WTC11 (cell line): ENCODE measurements around the gene PLAC8. TPM values are rescaled to one million over a fixed set of nuclear protein-coding genes. Genes with fewer than 3 reads are reported as not detected.

Experiments used
- ATAC-seq: fragments of 200-7000 bp; cut with Tn5 transposase; 2 replicates; pipeline ENCODE4 v1.10.0; 2021; ENCODE audit warnings: mild to moderate bottlenecking, moderate library complexity
- CTCF ChIA-PET: fragments of 300-600 bp; sonication (Branson Sonifier 250); formaldehyde crosslinking; loops from one replicate; lab custom pipeline; 2021; ENCODE audit warnings: antibody characterized with exemption; lab: Charles Lee
- POLR2A ChIA-PET: fragments of 350-600 bp; sonication (Branson Sonifier 250); formaldehyde crosslinking; loops from one replicate; lab custom pipeline; 2021; ENCODE audit warnings: antibody characterized with exemption; lab: Charles Lee
- DNase-seq: peaks from one replicate; pipeline ENCODE4 v3.0.0; 2021; ENCODE audit warnings: low spot score
- H3K27ac Mint-ChIP-seq: 2 replicates; pipeline ENCODE4 v1.8.0; 2021; ENCODE audit warnings: mixed read lengths
- H3K27me3 Mint-ChIP-seq: 2 replicates; pipeline ENCODE4 v1.8.0; 2021; ENCODE audit warnings: low read depth, mild to moderate bottlenecking, moderate library complexity, mixed read lengths
- H3K36me3 Mint-ChIP-seq: 2 replicates; pipeline ENCODE4 v1.8.0; 2021; ENCODE audit warnings: mixed read lengths
- H3K4me1 Mint-ChIP-seq: 2 replicates; pipeline ENCODE4 v1.8.0; 2022; ENCODE audit warnings: mixed read lengths
- H3K4me3 Mint-ChIP-seq: 2 replicates; pipeline ENCODE4 v1.8.0; 2021; ENCODE audit warnings: mild to moderate bottlenecking, moderate library complexity, mixed read lengths
- H3K9me3 Mint-ChIP-seq: 2 replicates; pipeline ENCODE4 v1.8.0; 2021; ENCODE audit warnings: mixed read lengths
- CREM ChIP-seq: sonication (generic); formaldehyde crosslinking; IDR thresholded peaks from 2 replicates; pipeline ENCODE4 v1.8.1; 2022; ENCODE audit warnings: mild to moderate bottlenecking, missing genetic modification reagents, moderate library complexity
- E2F4 ChIP-seq: sonication (generic); formaldehyde crosslinking; IDR thresholded peaks from 2 replicates; pipeline ENCODE4 v1.8.1; 2022; ENCODE audit warnings: low read depth, mild to moderate bottlenecking, moderate library complexity, missing genetic modification reagents, borderline replicate concordance
- GABPB1 ChIP-seq: sonication (generic); formaldehyde crosslinking; IDR thresholded peaks from 2 replicates; pipeline ENCODE4 v1.8.1; 2023; ENCODE audit warnings: mild to moderate bottlenecking, missing genetic modification reagents
- GRHL2 ChIP-seq: fragments of 250-450 bp; sonication (Bioruptor Pico); IDR thresholded peaks from 2 replicates; pipeline ENCODE4 v1.8.0; 2022; ENCODE audit warnings: mild to moderate bottlenecking, moderate library complexity; ENCODE audit not compliant: insufficient replicate concordance, severe bottlenecking
- IRF2 ChIP-seq: sonication (generic); formaldehyde crosslinking; IDR thresholded peaks from 2 replicates; pipeline ENCODE4 v1.8.0; 2022; ENCODE audit warnings: low read depth, missing genetic modification reagents, borderline replicate concordance
- JUN ChIP-seq: sonication (generic); formaldehyde crosslinking; IDR thresholded peaks from 2 replicates; pipeline ENCODE4 v1.8.0; 2023; ENCODE audit warnings: mild to moderate bottlenecking, missing genetic modification reagents
- MAX ChIP-seq: sonication (generic); formaldehyde crosslinking; IDR thresholded peaks from 2 replicates; pipeline ENCODE4 v1.8.0; 2022; ENCODE audit warnings: mild to moderate bottlenecking, missing genetic modification reagents
- NFATC4 ChIP-seq: fragments of 250-450 bp; sonication (Bioruptor Pico); IDR thresholded peaks from 2 replicates; pipeline ENCODE4 v1.9.0; 2021; ENCODE audit warnings: mild to moderate bottlenecking
- NFE2L1 ChIP-seq: sonication (generic); formaldehyde crosslinking; IDR thresholded peaks from 2 replicates; pipeline ENCODE4 v1.8.1; 2023; ENCODE audit warnings: missing genetic modification reagents
- RELA ChIP-seq: sonication (generic); formaldehyde crosslinking; IDR thresholded peaks from 2 replicates; pipeline ENCODE4 v1.8.1; 2022; ENCODE audit warnings: missing genetic modification reagents, mild to moderate bottlenecking, borderline replicate concordance
- RORB ChIP-seq: fragments of 250-450 bp; sonication (Bioruptor Pico); IDR thresholded peaks from 2 replicates; pipeline ENCODE4 v1.9.0; 2021; ENCODE audit warnings: mild to moderate bottlenecking
- TP53 ChIP-seq: sonication (generic); formaldehyde crosslinking; IDR thresholded peaks from 2 replicates; pipeline ENCODE4 v1.8.1; 2023; ENCODE audit warnings: mild to moderate bottlenecking, missing genetic modification reagents
- USF2 ChIP-seq: sonication (generic); formaldehyde crosslinking; IDR thresholded peaks from 2 replicates; pipeline ENCODE4 v1.8.1; 2023; ENCODE audit warnings: mild to moderate bottlenecking, missing genetic modification reagents, moderate library complexity
- ZBTB43 ChIP-seq: sonication (generic); formaldehyde crosslinking; IDR thresholded peaks from 2 replicates; pipeline ENCODE4 v1.8.1; 2023; ENCODE audit warnings: mild to moderate bottlenecking, missing genetic modification reagents
- ZNF138 ChIP-seq: sonication (generic); formaldehyde crosslinking; conservative IDR thresholded peaks from 2 replicates; pipeline ENCODE4 v1.8.1; 2022; ENCODE audit warnings: mild to moderate bottlenecking, moderate library complexity, missing genetic modification reagents
- ZNF671 ChIP-seq: fragments of 250-450 bp; sonication (Bioruptor Pico); IDR thresholded peaks from 2 replicates; pipeline ENCODE4 v1.8.0; 2021; ENCODE audit warnings: mild to moderate bottlenecking
- ZSCAN18 ChIP-seq: fragments of 250-450 bp; sonication (Bioruptor Pico); IDR thresholded peaks from 2 replicates; pipeline ENCODE4 v2.1.2; 2022; ENCODE audit warnings: mild to moderate bottlenecking, moderate library complexity
- total RNA-seq: library from RNA; stranded (reverse); gene quantifications from 3 replicates; pipeline ENCODE4 v1.2.3, GENCODE V29; 2021
- TF ChIP-seq, protein P1 (sequence below): sonication (generic); formaldehyde crosslinking; IDR thresholded peaks from 2 replicates; pipeline ENCODE4 v1.8.1; 2023; ENCODE audit warnings: mild to moderate bottlenecking, missing genetic modification reagents
- TF ChIP-seq, protein P2 (sequence below): sonication (generic); formaldehyde crosslinking; IDR thresholded peaks from 2 replicates; pipeline ENCODE4 v1.8.1; 2022; ENCODE audit warnings: low read depth, missing genetic modification reagents, borderline replicate concordance
- TF ChIP-seq, protein P3 (sequence below): sonication (generic); formaldehyde crosslinking; IDR thresholded peaks from 2 replicates; pipeline ENCODE4 v1.8.0; 2023; ENCODE audit warnings: missing genetic modification reagents

PLAC8 gene
- total RNA-seq, 1 experiment from 2014 or later = 1.6 TPM

DNA sequence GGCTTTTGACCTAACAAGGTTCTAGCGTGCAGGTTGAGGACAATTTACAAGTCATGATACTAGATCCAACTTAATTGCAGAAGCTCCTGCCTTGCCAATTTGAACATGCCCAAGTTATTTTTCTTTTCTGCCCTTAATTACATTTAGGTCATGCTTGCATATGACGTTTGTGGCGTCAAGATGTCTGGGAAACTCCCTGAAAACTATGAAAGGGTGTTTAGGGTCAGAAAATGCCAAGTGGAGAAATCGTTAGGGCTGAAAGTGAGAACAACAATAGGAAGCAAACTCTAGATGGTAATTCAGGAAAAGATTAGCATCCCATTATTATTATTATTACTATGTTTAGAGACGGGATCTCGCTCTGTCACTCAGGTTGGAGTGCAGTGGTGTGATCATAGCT, 38.2 kb upstream of the PLAC8 start:
- no peaks in the 10 kb centered on the region for H3K27me3 Mint-ChIP-seq
- ChIA-PET CTCF (no interaction called here), POLR2A (no interaction called here)
- TF ChIP-seq, protein P1, sequence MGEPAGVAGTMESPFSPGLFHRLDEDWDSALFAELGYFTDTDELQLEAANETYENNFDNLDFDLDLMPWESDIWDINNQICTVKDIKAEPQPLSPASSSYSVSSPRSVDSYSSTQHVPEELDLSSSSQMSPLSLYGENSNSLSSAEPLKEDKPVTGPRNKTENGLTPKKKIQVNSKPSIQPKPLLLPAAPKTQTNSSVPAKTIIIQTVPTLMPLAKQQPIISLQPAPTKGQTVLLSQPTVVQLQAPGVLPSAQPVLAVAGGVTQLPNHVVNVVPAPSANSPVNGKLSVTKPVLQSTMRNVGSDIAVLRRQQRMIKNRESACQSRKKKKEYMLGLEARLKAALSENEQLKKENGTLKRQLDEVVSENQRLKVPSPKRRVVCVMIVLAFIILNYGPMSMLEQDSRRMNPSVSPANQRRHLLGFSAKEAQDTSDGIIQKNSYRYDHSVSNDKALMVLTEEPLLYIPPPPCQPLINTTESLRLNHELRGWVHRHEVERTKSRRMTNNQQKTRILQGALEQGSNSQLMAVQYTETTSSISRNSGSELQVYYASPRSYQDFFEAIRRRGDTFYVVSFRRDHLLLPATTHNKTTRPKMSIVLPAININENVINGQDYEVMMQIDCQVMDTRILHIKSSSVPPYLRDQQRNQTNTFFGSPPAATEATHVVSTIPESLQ = no peak
- no peak for TF ChIP-seq USF2 (CRISPR knock-in tag)
- no peak for TF ChIP-seq RORB
- TF ChIP-seq, protein P2, sequence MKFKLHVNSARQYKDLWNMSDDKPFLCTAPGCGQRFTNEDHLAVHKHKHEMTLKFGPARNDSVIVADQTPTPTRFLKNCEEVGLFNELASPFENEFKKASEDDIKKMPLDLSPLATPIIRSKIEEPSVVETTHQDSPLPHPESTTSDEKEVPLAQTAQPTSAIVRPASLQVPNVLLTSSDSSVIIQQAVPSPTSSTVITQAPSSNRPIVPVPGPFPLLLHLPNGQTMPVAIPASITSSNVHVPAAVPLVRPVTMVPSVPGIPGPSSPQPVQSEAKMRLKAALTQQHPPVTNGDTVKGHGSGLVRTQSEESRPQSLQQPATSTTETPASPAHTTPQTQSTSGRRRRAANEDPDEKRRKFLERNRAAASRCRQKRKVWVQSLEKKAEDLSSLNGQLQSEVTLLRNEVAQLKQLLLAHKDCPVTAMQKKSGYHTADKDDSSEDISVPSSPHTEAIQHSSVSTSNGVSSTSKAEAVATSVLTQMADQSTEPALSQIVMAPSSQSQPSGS (CRISPR knock-in tag) = no peak
- TF ChIP-seq IRF2 (CRISPR knock-in tag) = no peak
- no peak for TF ChIP-seq JUN
- TF ChIP-seq ZSCAN18 = no peak
- TF ChIP-seq ZNF138 (CRISPR knock-in tag) = no peak
- TF ChIP-seq GRHL2 (CRISPR knock-in tag) = no peak
- peaks cover 12% of the 10 kb centered on the region for H3K4me1 Mint-ChIP-seq
- ATAC-seq (no peak), DNase-seq (no peak)
- no peaks in the 10 kb centered on the region for H3K36me3 Mint-ChIP-seq
- H3K4me3 Mint-ChIP-seq = no peak overlapping the region
- H3K27ac Mint-ChIP-seq = no peak overlapping the region
- H3K9me3 Mint-ChIP-seq = peaks cover 14% of the 10 kb centered on the region

- CTCF ChIA-PET = interaction anchor here (0.6 kb wide), 1 partner anchor 25 kb away, joined by 3 read pairs; no protein-coding TSS in a partner anchor
- POLR2A ChIA-PET = no interaction called here
- DNase-seq = no peak
- ATAC-seq = no peak
- Mint-ChIP-seq H3K36me3 (no peaks in the 10 kb centered on the region), H3K27me3 (no peaks in the 10 kb centered on the region), H3K9me3 (peaks cover 12% of the 10 kb centered on the region), H3K27ac (no peak overlapping the region), H3K4me3 (no peak overlapping the region), H3K4me1 (peaks cover 12% of the 10 kb centered on the region)
- TF ChIP-seq NFATC4 (CRISPR knock-in tag) = no peak
- TF ChIP-seq CREM (CRISPR knock-in tag) = no peak
- no peak for TF ChIP-seq GABPB1 (CRISPR knock-in tag)
- TF ChIP-seq, protein P3, sequence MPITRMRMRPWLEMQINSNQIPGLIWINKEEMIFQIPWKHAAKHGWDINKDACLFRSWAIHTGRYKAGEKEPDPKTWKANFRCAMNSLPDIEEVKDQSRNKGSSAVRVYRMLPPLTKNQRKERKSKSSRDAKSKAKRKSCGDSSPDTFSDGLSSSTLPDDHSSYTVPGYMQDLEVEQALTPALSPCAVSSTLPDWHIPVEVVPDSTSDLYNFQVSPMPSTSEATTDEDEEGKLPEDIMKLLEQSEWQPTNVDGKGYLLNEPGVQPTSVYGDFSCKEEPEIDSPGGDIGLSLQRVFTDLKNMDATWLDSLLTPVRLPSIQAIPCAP (CRISPR knock-in tag) = no peak
- TF ChIP-seq, protein P1 = no peak
- TF ChIP-seq TP53 = no peak
- TF ChIP-seq E2F4 (CRISPR knock-in tag) = no peak
- TF ChIP-seq RELA = no peak
- TF ChIP-seq USF2 (CRISPR knock-in tag) = no peak
- no peak for TF ChIP-seq NFE2L1
- no peak for TF ChIP-seq ZBTB43 (CRISPR knock-in tag)
- no peak for TF ChIP-seq ZNF671
- no peak for TF ChIP-seq MAX (CRISPR knock-in tag)
Measured at GRCh38 chr4:83151651-83152050, 37.1 kb upstream of the PLAC8 start.
